A549 (cell line): ENCODE results near the gene TSPAN4.

ENCODE experiments used
- EP300 ChIP-seq, 2 experiments: fragments of >200 bp; sonication (Bioruptor Twin); formaldehyde crosslinking; IDR thresholded peaks; 2 replicates in 1 of 2; 3 replicates in 1 of 2; pipeline ENCODE4 v1.6.1; 2016 to 2017
- KDM1A ChIP-seq: fragments of 200-600 bp; sonication (generic); IDR thresholded peaks from 2 replicates; pipeline ENCODE4 v1.6.1; 2016; ENCODE audit warnings: low read depth, mild to moderate bottlenecking
- POLR2A ChIP-seq: IDR thresholded peaks from 2 replicates; pipeline ENCODE4 v1.6.1; 2012; ENCODE audit warnings: mild to moderate bottlenecking, low read length
- RAD21 ChIP-seq, 2 experiments: fragments of >200 bp in 1 of 2; sonication (Bioruptor Twin) in 1 of 2; formaldehyde crosslinking in 1 of 2; IDR thresholded peaks in 1 of 2; conservative IDR thresholded peaks in 1 of 2; 2 replicates in 1 of 2; 3 replicates in 1 of 2; pipeline ENCODE4 v1.6.1; 2012 to 2018; ENCODE audit warnings: inconsistent platforms in 1 of 2
- TF ChIP-seq, protein P1 (sequence below): fragments of >200 bp; sonication (Bioruptor Twin); formaldehyde crosslinking; IDR thresholded peaks from 3 replicates; pipeline ENCODE4 v1.5.1; 2016
- TF ChIP-seq, protein P2 (sequence below): fragments of 200-600 bp; sonication (generic); IDR thresholded peaks from 2 replicates; pipeline ENCODE4 v1.6.1; 2016; ENCODE audit warnings: antibody characterized with exemption, mild to moderate bottlenecking, moderate library complexity

DNA sequence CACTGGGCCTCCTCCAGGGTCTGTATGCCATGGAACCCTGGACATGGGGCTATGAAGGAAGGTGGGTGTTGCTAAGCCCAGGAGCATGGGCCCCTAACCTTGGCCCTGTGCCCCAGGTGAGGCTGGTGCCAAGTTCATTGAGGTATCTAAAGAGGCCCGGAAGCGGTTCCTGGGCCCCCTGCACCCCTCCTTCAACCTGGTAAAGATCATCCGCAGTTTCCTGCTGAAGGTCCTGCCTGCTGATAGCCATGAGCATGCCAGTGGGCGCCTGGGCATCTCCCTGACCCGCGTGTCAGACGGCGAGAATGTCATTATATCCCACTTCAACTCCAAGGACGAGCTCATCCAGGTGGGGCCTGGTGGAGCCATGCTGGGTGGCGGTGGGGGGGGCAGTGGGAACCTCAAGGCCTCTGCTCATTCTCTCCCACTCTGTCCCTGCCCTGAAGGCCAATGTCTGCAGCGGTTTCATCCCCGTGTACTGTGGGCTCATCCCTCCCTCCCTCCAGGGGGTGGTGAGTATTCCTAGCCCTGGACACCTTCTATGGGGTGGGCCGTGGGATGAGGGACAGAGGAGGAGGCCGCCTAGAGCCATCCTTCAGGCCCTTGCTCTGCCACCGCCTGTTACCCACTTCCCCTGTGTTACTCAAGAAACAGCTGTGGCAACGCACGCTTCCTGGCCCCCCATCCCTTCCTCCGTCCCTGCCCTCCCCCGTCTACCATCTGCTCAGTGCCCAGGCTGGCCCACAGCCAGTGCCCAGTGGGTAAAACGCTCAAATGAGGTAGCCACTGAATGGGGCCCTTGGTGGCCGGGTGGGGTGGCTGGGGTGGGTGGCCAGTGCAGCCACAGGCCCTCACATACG, 20.9 kb upstream of the TSPAN4 start:
- TF ChIP-seq, protein P1, sequence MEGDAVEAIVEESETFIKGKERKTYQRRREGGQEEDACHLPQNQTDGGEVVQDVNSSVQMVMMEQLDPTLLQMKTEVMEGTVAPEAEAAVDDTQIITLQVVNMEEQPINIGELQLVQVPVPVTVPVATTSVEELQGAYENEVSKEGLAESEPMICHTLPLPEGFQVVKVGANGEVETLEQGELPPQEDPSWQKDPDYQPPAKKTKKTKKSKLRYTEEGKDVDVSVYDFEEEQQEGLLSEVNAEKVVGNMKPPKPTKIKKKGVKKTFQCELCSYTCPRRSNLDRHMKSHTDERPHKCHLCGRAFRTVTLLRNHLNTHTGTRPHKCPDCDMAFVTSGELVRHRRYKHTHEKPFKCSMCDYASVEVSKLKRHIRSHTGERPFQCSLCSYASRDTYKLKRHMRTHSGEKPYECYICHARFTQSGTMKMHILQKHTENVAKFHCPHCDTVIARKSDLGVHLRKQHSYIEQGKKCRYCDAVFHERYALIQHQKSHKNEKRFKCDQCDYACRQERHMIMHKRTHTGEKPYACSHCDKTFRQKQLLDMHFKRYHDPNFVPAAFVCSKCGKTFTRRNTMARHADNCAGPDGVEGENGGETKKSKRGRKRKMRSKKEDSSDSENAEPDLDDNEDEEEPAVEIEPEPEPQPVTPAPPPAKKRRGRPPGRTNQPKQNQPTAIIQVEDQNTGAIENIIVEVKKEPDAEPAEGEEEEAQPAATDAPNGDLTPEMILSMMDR: no peak
- TF ChIP-seq RAD21 (conservative IDR thresholded peaks at IDR 0.05 in 1 of 2, IDR thresholded peaks at IDR 0.05 in 1 of 2) (no peak), POLR2A (no peak), EP300 (IDR thresholded peaks at IDR 0.05) (no peak), KDM1A (no peak)
- TF ChIP-seq, protein P2, sequence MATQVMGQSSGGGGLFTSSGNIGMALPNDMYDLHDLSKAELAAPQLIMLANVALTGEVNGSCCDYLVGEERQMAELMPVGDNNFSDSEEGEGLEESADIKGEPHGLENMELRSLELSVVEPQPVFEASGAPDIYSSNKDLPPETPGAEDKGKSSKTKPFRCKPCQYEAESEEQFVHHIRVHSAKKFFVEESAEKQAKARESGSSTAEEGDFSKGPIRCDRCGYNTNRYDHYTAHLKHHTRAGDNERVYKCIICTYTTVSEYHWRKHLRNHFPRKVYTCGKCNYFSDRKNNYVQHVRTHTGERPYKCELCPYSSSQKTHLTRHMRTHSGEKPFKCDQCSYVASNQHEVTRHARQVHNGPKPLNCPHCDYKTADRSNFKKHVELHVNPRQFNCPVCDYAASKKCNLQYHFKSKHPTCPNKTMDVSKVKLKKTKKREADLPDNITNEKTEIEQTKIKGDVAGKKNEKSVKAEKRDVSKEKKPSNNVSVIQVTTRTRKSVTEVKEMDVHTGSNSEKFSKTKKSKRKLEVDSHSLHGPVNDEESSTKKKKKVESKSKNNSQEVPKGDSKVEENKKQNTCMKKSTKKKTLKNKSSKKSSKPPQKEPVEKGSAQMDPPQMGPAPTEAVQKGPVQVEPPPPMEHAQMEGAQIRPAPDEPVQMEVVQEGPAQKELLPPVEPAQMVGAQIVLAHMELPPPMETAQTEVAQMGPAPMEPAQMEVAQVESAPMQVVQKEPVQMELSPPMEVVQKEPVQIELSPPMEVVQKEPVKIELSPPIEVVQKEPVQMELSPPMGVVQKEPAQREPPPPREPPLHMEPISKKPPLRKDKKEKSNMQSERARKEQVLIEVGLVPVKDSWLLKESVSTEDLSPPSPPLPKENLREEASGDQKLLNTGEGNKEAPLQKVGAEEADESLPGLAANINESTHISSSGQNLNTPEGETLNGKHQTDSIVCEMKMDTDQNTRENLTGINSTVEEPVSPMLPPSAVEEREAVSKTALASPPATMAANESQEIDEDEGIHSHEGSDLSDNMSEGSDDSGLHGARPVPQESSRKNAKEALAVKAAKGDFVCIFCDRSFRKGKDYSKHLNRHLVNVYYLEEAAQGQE: no peak
